Femur (tissue), 1 donor: ENCODE data around the gene TPSG1.
"Not testable (repeated sequence)": the region's sequence is repeated elsewhere in the genome, so short reads cannot be mapped to it uniquely, and the experiment has no call there.

ENCODE experiments used
- DNase-seq: peaks from one replicate; pipeline ENCODE4 v3.0.0-alpha.2; 2017

TPSG1 gene

GRCh38 chr16:1213796-1214372 is 11.2 kb downstream of the TPSG1 start:
- no peak for DNase-seq

DNA sequence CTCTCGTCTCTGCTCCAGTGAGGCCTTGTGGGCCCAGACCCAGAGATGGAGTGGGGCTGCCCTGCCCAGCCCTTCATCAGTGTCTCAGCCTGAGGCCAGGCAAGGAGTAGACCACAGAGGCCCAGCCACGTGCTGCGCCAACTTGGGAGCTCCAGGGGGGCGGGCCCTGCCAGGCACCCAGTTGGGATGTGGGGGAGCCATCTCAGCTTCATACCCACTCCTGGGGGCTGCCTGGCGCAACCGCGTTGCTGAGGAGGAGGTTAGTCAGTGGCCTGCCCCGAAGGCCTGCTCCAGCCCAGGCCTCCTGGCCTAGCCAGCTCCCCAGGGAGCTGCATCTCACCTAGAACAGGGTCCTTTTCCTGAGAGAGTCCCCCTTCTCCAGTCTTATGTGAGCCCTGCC is 11.8 kb downstream of the TPSG1 start:
- no peak for DNase-seq

DNA sequence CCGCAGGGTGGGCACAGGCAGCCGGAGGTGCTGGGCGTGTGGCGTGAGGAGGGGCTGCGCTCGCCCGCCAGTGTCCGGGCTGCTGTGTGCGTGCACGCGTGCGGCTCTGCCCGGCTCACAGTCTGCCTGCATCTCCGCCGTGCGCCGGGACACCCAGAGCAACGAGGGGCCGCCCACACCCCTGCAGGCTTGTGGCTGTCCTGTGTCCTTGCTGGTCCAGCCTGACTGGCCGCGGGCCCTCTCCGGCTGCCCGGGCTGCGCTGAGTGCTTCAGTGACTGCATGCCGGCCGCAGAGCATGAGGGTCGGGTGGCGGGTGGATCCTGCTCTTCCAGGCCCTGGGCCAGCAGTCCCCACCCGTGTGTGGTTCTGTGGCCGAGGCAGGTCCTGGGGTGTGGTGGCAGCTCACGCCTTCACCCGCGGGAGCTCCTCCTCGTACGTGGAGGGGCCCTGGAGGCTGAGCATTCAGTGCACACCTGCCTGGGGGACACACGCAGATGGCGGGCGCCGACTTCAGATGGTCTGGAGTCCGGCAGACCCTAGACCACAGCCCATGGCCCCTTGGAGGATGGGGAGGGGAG is 12.4 kb downstream of the TPSG1 start:
- DNase-seq, result no peak

DNA sequence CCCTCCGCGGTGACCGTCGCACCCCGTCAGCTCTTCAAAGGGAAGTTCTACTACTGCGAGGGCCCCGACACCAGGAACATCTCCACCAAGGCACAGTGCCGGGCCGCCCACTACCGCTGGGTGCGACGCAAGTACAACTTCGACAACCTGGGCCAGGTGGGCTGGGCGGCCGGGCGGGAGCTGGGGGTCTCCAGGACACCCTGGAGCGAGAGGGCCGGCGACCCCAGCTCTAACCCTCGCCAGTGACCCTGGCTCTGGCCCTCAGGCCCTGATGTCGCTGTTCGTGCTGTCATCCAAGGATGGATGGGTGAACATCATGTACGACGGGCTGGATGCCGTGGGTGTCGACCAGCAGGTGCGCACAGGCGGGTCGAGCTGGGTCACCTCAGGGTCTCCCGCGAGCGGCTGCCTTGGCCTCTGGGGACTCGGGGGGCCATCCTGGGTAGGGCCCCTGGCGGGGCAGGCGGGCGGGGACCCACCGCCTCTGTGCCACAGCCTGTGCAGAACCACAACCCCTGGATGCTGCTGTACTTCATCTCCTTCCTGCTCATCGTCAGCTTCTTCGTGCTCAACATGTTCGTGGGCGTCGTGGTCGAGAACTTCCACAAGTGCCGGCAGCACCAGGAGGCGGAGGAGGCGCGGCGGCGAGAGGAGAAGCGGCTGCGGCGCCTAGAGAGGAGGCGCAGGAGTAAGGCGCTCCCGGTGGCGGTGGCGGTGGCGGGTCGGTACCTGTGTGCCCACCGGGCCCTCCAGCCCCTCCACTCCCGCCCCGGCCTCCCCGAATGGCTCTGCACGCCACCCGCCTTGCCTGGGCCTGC is 13.4 kb downstream of the TPSG1 start:
- no peak for DNase-seq

GRCh38 chr16:1210461-1210860 is 14.6 kb downstream of the TPSG1 start:
- DNase-seq, result no peak

GRCh38 chr16:1209081-1209480 is 16.0 kb downstream of the TPSG1 start:
- DNase-seq, result no peak

- no peak for DNase-seq
Observed at GRCh38 chr16:1208239-1208830, 16.7 kb downstream of the TPSG1 start.

GRCh38 chr16:1206786-1207185 is 18.3 kb downstream of the TPSG1 start:
- no peak for DNase-seq

GRCh38 chr16:1206326-1206725 is 18.7 kb downstream of the TPSG1 start:
- no peak for DNase-seq

DNA sequence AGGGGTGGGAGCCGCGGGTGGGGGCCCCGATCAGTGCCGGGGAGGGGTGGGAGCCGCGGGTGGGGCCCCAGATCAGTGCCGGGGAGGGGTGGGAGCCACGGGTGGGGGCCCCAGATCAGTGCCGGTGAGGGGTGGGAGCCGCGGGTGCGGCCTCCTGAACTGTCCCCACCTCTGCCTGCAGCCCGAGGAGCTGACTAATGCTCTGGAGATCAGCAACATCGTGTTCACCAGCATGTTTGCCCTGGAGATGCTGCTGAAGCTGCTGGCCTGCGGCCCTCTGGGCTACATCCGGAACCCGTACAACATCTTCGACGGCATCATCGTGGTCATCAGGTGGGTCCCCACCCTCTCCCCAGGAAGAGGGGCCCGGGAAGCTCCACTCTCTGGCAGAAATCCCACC is 20.1 kb downstream of the TPSG1 start:
- no peak for DNase-seq

DNA sequence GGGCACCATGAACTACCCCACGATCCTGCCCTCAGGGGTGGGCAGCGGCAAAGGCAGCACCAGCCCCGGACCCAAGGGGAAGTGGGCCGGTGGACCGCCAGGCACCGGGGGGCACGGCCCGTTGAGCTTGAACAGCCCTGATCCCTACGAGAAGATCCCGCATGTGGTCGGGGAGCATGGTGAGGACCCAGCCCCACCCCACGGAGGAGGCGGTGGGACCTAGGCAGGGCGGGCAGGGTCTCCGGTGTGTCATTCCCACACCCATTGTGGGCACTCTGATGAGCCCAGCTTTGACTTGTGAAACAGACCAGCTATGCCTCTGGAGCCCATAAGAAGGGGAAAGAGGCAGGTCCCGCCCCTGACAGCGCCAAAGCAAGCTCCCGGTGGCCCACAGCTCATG is 22.8 kb downstream of the TPSG1 start:
- DNase-seq, result no peak

DNA sequence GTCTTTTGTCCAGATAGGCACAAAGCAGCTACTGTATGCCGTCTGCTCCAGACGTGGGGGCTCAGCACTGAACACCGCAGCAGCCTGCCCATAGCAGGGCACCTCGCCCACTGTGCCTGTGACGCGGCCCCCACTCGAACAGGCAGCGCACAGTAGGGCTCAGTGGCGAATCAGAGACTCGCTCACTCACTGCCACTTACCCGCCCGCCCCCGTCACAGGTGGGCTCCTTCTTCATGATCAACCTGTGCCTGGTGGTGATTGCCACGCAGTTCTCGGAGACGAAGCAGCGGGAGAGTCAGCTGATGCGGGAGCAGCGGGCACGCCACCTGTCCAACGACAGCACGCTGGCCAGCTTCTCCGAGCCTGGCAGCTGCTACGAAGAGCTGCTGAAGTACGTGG is 23.6 kb downstream of the TPSG1 start:
- DNase-seq, result no peak

GRCh38 chr16:1200014-1200627 is 24.9 kb downstream of the TPSG1 start:
- no peak for DNase-seq

DNA sequence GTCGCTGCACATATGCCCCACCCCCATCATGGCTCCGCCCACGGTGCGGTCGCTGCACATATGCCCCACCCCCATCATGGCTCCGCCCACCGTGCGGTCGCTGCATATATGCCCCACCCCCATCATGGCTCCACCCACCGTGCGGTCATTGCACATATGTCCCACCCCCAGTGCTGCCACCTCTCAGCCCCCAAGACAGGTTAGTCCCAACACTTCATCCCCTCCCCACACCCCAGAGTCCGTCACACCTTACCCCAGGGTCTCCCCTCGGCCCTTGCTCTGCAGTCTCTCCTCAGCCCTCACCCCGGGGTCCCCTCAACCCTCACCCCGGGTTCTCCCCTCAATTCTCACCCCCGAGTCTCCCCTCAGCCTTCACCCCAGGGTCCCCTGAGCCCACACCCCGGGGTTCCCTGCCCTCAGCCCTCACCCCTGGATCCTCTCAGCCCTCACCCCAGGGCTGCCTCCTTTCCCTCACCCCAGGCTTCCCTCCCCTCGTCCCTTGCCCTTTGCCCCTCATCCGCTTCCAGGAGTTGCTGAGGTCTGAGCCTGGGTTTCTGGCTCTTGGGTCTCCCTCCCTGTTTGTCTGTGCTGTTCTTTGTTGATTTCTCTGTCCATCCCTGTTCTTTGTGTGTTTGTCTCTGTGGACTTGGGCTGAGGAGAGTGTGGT is 25.6 kb downstream of the TPSG1 start:
- no peak for DNase-seq

DNA sequence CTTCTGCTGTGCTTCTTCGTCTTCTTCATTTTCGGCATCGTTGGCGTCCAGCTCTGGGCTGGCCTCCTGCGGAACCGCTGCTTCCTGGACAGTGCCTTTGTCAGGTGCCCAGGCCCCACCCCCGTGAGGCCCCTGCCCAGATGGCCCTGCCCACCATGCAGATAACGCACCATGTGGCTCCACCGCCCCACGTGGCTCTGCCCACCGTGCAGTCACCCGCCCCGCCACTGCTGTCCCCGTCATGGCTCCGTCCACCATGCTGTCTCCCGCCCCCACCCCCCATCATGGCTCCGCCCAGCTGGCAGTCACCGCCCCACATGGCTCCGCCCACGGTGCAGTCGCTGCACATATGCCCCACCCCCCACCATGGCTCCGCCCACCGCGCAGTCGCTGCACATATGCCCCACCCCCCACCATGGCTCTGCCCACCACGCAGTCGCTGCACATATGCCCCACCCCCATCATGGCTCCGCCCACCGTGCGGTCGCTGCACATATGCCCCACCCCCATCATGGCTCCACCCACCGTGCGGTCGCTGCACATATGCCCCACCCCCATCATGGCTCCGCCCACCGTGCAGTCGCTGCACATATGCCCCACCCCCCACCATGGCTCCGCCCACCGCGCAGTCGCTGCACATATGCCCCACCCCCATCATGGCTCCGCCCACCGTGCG is 26.3 kb downstream of the TPSG1 start:
- not testable (repeated sequence) for DNase-seq

- no peak for DNase-seq
Observed at GRCh38 chr16:1198194-1198593, 26.9 kb downstream of the TPSG1 start.

GRCh38 chr16:1197237-1197866 is 27.7 kb downstream of the TPSG1 start:
- no peak for DNase-seq

GRCh38 chr16:1196494-1196893 is 28.6 kb downstream of the TPSG1 start:
- DNase-seq, result no peak

DNA sequence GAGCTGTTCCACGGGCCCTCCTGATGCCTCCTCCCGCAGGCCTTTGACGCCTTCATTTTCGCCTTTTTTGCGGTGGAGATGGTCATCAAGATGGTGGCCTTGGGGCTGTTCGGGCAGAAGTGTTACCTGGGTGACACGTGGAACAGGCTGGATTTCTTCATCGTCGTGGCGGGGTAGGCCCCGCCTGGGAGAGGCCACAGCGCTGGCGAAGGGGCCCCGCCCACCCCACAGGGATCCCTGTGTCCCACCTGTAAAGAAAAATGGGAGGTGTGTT is 29.7 kb downstream of the TPSG1 start:
- DNase-seq, result no peak

- no peak for DNase-seq
Observed at GRCh38 chr16:1194665-1195392, 30.2 kb downstream of the TPSG1 start.

DNA sequence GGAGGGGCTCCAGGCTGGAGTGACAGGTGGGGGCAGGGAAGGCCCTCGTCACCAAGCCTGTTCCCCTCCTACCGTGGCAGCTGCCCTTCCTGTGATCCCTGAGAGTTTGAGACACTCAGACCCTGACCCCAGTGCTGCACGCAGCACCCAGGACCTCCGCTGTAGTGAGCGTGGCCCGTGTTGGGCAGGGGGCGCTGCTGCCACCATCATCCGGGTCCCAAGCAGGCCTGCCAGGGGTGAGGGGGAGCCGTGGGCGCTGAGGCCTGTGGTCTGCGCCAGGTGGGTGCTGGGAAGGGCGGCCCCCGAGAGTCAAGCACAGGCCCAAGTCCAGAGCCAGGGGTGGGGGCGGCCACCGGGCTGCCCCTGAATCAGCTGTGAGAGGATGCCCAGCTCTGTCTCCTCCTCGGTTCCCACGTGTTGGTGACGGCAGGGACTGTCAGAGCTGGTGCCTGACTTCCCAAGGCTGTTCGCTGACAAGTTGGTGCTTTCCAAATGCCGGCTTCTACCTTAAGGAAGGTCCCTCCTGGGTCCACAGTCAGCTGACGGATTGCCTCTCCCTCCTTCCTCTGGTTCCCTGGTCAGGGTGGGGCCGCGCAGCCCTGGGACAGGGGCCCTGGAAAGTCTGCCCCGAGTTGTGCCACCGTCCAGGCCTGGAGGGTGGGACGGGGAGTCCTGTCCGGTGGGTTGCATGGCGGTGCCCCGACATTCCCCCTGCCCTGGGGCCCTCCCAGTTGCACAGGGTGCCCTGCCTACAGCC is 31.1 kb downstream of the TPSG1 start:
- DNase-seq, result no peak
